ENCODE results near the gene EMCN. TPM values are rescaled to one million over a fixed set of nuclear protein-coding genes. Genes with fewer than 3 reads are reported as not detected.

Gene EMCN
- total RNA-seq, 1 donor from 2014 or later = 58.5 TPM

- intact Hi-C loops (cut with DNase I) = no loop called here
- DNase-seq (ENCODE audit: low spot score) (no peak), ATAC-seq (no peak)
These were observed 20.0 kb downstream of the EMCN start for GRCh38 chr4:100497791-100498190.

GRCh38 chr4:100495074-100495473 lies 22.7 kb downstream of the EMCN start:
- intact Hi-C loops (cut with DNase I) = no loop called here
- DNase-seq (ENCODE audit: low spot score) (no peak), ATAC-seq (no peak)

- ATAC-seq (no peak), DNase-seq (ENCODE audit: low spot score) (no peak)
- intact Hi-C loops (cut with DNase I) = no loop called here
These were observed 23.7 kb downstream of the EMCN start for GRCh38 chr4:100494166-100494565.

GRCh38 chr4:100493756-100494155 lies 24.1 kb downstream of the EMCN start:
- intact Hi-C loops (cut with DNase I) = no loop called here
- no peak for ATAC-seq

GRCh38 chr4:100492129-100492528 lies 25.7 kb downstream of the EMCN start:
- intact Hi-C loops (cut with DNase I) = no loop called here
- ATAC-seq (no peak), DNase-seq (ENCODE audit: low spot score) (no peak)

More at GRCh38 chr4:100493756-100494155, 24.1 kb downstream of the EMCN start:
- no peak for DNase-seq (ENCODE audit: low spot score)

GRCh38 chr4:100489305-100489704 lies 28.5 kb downstream of the EMCN start:
- DNase-seq (ENCODE audit: low spot score) (no peak), ATAC-seq (no peak)
- intact Hi-C loops (cut with DNase I) = no loop called here

- DNase-seq (ENCODE audit: low spot score) (no peak), ATAC-seq (no peak)
- intact Hi-C loops (cut with DNase I) = no loop called here
These were observed 31.3 kb downstream of the EMCN start for GRCh38 chr4:100486496-100486895.

- no peak for ATAC-seq
- intact Hi-C loops (cut with DNase I) = no loop called here
- DNase-seq (ENCODE audit: low spot score) = no peak
These were observed 34.0 kb downstream of the EMCN start for GRCh38 chr4:100483796-100484195.

- DNase-seq (ENCODE audit: low spot score) = no peak
- ATAC-seq = no peak
- intact Hi-C loops (cut with DNase I) = no loop called here
These were observed 37.9 kb downstream of the EMCN start for GRCh38 chr4:100479971-100480370.

- intact Hi-C loops (cut with DNase I) = no loop called here
- DNase-seq (ENCODE audit: low spot score) (no peak), ATAC-seq (no peak)
These were observed 48.3 kb downstream of the EMCN start for GRCh38 chr4:100469555-100469954.

- ATAC-seq = no peak
- intact Hi-C loops (cut with DNase I) = no loop called here
- DNase-seq (ENCODE audit: low spot score) = no peak
These were observed 51.3 kb downstream of the EMCN start for GRCh38 chr4:100466501-100466900.

- intact Hi-C loops (cut with DNase I) = no loop called here
- no peak for DNase-seq (ENCODE audit: low spot score)
- ATAC-seq = no peak
These were observed 55.8 kb downstream of the EMCN start for GRCh38 chr4:100461807-100462605.

GRCh38 chr4:100450449-100450848 lies 67.4 kb downstream of the EMCN start:
- intact Hi-C loops (cut with DNase I) = no loop called here
- DNase-seq (ENCODE audit: low spot score) = no peak
- no peak for ATAC-seq

GRCh38 chr4:100431416-100431815 lies 86.4 kb downstream of the EMCN start:
- intact Hi-C loops (cut with DNase I) = no loop called here
- DNase-seq (ENCODE audit: low spot score) = no peak
- ATAC-seq = no peak

GRCh38 chr4:100430451-100430850 lies 87.4 kb downstream of the EMCN start:
- DNase-seq (ENCODE audit: low spot score) (no peak), ATAC-seq (no peak)
- intact Hi-C loops (cut with DNase I) = no loop called here

- ATAC-seq = no peak
- DNase-seq (ENCODE audit: low spot score) = no peak
- intact Hi-C loops (cut with DNase I) = no loop called here
These were observed 88.2 kb downstream of the EMCN start for GRCh38 chr4:100429616-100430015.

GRCh38 chr4:100428051-100428450 lies 89.8 kb downstream of the EMCN start:
- ATAC-seq (no peak), DNase-seq (ENCODE audit: low spot score) (no peak)
- intact Hi-C loops (cut with DNase I) = no loop called here

GRCh38 chr4:100424376-100424775 lies 93.4 kb downstream of the EMCN start:
- intact Hi-C loops (cut with DNase I) = no loop called here
- no peak for ATAC-seq
- no peak for DNase-seq (ENCODE audit: low spot score)

- DNase-seq (ENCODE audit: low spot score) (no peak), ATAC-seq (no peak)
- intact Hi-C loops (cut with DNase I) = no loop called here
These were observed 94.9 kb downstream of the EMCN start for GRCh38 chr4:100422894-100423293.

GRCh38 chr4:100421361-100421978 lies 96.4 kb downstream of the EMCN start:
- ATAC-seq (peak; percentile 62), DNase-seq (ENCODE audit: low spot score) (no peak)
- intact Hi-C loops (cut with DNase I) = no loop called here

- intact Hi-C loops (cut with DNase I) = no loop called here
- no peak for DNase-seq (ENCODE audit: low spot score)
- ATAC-seq = no peak
These were observed 97.3 kb downstream of the EMCN start for GRCh38 chr4:100420571-100420970.
